HPDE6-E6E7 (cell line): Measurements from ENCODE around the gene OPRM1.

ENCODE experiments used
- DNase-seq: peaks from one replicate; pipeline ENCODE4 v3.0.0; 2011; ENCODE audit warnings: missing footprints; ENCODE audit errors: extremely low spot score

OPRM1 gene

DNA sequence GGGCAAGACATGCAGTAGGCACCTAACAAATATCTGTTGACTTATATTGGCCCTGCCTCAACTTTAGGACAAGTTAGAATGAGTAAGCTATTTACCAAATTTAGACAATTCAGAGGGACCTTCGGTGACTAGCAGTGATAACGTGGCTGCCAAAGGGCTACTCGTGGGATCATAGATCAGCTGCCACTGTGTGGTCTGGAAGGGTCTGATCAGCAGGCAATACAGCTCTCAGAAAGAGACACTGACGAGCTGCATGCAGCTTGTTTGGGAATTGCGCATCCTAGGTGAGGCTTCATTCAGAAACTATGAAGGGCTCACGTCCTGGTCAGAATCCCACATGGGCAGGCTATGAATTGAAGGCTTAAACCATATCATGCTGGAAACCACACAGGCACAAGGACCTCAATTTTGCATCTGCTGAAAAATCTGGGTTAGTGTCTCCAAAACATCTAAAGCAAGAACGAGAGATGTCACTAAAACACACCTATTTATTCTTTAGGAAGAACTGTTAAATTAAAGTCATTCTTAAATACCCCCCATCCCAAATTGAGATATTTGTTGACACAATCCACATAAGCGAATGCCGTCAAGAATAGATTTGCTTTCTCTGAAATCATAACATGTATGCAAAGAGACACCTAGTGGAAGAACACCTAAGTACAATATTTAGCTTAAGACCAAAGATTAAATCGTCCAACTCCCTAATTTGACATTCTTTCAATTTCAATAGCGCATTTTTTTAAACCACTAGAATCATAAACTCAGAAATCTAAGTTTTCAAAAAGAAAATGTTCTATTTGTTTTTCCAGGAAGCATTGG, 238.0 kb downstream of the OPRM1 start:
- DNase-seq, result no peak

DNA sequence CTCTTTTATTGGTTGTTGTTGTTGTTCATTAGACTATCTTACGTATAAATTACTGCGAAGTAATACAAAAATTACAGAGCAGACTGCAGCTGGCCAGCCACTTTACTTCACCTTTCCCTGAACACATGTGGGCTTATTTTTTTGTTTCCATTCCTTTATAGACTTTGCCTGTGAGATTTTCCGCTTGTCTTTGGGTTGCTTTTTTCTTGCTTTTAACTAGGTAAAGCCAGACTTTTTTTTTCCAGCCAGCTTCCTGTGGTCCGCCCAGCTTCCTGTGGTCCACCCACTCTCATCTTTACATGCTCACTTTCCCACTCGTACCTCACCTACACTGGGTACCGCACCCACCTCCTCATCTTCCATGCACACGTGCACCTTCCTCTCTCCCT, 238.6 kb downstream of the OPRM1 start:
- DNase-seq, result no peak

GRCh38 chr6:154280521-154280920, 241.5 kb downstream of the OPRM1 start:
- no peak for DNase-seq

- DNase-seq, result no peak
Observed at GRCh38 chr6:154284313-154284853, 245.3 kb downstream of the OPRM1 start.

DNA sequence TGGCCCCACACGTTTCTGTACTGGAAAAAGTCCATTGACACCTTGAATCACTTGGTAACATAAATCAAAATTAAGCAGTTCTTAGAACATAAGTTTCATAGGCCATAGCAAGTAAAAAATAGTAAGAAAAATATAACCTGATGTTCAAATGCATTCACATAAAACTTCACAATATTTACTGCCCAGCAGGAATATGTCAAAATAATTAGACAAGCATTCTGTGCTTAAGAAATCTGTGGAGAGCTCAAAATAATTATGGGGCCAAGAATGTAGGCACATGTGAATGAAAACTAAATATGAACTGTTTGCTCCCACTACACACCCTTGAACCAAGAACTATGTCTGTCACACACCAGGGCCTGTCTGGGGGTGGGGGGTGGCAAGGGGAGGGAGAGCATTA, 246.8 kb downstream of the OPRM1 start:
- no peak for DNase-seq

- no peak for DNase-seq
Observed at GRCh38 chr6:154289818-154290508, 250.9 kb downstream of the OPRM1 start.

DNA sequence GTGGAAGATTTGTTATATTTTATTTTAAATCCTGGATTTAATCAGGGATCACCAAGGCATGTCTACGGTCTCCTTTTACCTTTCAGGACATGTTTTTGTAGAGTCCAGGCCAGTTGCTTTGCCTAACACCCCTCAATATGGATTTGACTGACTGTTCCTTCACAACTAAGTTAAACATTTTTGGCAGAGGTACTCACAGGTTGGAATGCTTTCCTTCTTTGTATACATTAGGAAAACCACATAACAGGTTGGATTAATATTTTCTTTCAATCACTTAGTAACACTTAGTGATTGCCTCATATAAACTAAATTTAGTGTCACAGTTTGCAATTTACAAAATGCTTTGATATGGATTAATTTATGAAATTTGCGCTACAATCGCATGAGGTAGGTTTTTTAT, 253.0 kb downstream of the OPRM1 start:
- DNase-seq, result no peak

DNA sequence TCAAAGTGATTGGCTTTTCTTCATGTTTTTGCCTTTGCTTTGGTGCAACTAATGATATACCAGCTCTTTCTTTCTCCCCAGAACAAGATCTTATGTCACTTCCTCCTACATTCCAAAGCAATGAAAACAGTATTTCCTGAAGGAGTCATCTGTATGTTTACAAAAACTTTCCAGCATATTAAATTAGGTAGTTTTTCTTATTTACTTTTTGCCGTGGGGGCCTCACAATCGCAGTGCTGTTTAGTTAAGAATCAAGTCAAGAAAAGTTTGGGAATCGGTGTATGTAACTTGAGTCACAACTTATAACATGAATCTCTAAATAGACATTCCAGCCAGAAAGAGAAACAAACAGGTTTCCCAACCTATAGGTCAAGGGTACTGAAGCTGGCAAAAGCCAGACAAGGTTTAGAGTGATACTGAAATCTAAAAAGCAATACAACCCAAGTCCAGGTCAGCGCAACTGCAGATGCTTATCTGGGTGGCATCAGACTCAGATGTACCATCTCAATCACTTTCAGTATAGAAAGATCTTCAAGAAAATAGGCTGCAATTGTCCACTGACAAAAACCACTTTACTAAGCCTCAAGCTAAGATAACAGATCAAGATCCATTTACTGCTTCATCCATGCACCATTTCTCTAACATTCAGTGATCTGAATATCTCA, 253.9 kb downstream of the OPRM1 start:
- peak; percentile 45 for DNase-seq

GRCh38 chr6:154295733-154296132, 256.7 kb downstream of the OPRM1 start:
- DNase-seq, result no peak
